Left kidney (tissue), 8 donors: ENCODE data around the gene HINFP. TPM values are rescaled to one million over a fixed set of nuclear protein-coding genes. Genes with fewer than 3 reads are reported as not detected.

Experiments used
- DNase-seq: peaks from one replicate; pipeline ENCODE4 v3.0.0-alpha.2; 2013
- long read RNA-seq, 8 donors: transcript quantifications; one replicate each; lab custom pipeline, GENCODE V29; 2026
- polyA plus RNA-seq: library from polyadenylated mRNA; unstranded; fragments of 120-200 nt; gene quantifications from one replicate; pipeline ENCODE4 v1.2.1, GENCODE V29; 2013; ENCODE audit not compliant: insufficient read length

HINFP gene, protein sequence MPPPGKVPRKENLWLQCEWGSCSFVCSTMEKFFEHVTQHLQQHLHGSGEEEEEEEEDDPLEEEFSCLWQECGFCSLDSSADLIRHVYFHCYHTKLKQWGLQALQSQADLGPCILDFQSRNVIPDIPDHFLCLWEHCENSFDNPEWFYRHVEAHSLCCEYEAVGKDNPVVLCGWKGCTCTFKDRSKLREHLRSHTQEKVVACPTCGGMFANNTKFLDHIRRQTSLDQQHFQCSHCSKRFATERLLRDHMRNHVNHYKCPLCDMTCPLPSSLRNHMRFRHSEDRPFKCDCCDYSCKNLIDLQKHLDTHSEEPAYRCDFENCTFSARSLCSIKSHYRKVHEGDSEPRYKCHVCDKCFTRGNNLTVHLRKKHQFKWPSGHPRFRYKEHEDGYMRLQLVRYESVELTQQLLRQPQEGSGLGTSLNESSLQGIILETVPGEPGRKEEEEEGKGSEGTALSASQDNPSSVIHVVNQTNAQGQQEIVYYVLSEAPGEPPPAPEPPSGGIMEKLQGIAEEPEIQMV
- polyA plus RNA-seq: 43.3 TPM
- long read RNA-seq, donor 1, partial matches to known transcripts: 0 of 3 reads
- long read RNA-seq, donor 1, other reads (novel, unspliced or antisense): 0 of 3 reads
- long read RNA-seq, donor 2, partial matches to known transcripts: 0 of 5 reads
- long read RNA-seq, donor 2, other reads (novel, unspliced or antisense): 0 of 5 reads
- long read RNA-seq, donor 3, partial matches to known transcripts: 0 of 4 reads
- long read RNA-seq, donor 3, other reads (novel, unspliced or antisense): 0 of 4 reads
- long read RNA-seq, donor 4, partial matches to known transcripts: 0 of 1 reads
- long read RNA-seq, donor 4, other reads (novel, unspliced or antisense): 0 of 1 reads
- long read RNA-seq, donor 5, partial matches to known transcripts: 14 of 15 reads
- long read RNA-seq, donor 5, other reads (novel, unspliced or antisense): 0 of 15 reads
- long read RNA-seq, donor 6, partial matches to known transcripts: 0 of 3 reads
- long read RNA-seq, donor 6, other reads (novel, unspliced or antisense): 0 of 3 reads
- long read RNA-seq, donor 7, transcript HINFP-201 (10 exons, 3,163 nt): major isoform, 6 of 7 reads
- long read RNA-seq, donor 7, partial matches to known transcripts: 0 of 7 reads
- long read RNA-seq, donor 7, other reads (novel, unspliced or antisense): 0 of 7 reads
- long read RNA-seq, donor 8, partial matches to known transcripts: 0 of 3 reads
- long read RNA-seq, donor 8, other reads (novel, unspliced or antisense): 0 of 3 reads

DNA sequence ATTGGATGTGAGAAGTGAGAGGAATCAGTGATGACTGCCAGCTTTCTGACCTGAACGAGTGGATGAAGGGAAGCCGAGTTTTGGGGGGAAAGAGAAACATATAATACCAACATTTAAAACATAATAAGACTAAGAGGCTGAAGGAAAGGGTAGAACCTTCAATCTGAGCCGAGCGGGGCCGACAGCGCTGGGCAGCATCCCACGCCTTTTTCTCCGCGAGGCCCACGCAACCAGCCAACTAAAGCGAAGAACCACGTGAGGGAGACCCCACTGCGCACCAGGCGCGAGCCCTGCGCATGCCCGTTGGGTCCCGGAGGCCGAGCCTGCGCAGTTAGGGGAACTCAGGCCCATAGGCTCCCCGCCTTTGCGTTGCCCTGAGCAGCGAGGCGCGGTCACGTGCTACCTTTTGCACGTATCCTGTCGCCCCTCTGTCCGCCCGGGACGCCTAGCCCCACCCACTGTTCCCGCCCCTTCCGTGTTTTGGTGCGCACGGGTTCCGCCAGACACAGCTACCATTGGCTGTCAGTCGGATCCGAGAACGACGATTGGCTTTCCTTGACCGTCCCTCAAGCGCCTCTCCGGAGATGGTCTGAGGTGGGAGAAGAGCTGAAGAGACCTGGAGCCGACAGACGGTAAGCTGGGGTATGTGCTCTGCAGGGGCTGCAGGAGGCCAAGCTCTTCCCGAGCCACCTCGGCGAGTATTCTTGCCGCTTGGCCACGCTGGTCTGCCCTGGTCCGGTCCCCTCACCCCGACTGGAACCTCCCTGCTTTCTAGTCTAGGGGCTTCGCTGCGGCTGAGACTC is at the start of gene HINFP:
HINFP (plus strand) TSS at position 573 of the 803 bp plus-strand sequence. CDS start 5,365 bp downstream, outside the sequence.
- DNase-seq: peak; percentile 98

DNA sequence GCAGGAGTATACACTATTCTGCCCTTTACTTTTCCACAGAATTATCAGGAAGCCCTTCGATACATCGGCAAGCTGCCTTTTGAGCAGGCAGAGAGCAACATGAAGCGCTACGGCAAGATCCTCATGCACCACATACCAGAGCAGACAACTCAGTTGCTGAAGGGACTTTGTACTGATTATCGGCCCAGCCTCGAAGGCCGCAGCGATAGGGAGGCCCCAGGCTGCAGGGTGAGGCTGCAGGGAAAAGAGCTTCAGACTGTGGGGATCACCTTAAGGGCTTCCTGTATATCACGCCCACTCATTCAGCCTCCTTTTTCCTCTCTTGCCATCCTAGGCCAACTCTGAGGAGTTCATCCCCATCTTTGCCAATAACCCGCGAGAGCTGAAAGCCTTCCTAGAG is 43.5 kb upstream of the HINFP start:
- DNase-seq: no peak

DNA sequence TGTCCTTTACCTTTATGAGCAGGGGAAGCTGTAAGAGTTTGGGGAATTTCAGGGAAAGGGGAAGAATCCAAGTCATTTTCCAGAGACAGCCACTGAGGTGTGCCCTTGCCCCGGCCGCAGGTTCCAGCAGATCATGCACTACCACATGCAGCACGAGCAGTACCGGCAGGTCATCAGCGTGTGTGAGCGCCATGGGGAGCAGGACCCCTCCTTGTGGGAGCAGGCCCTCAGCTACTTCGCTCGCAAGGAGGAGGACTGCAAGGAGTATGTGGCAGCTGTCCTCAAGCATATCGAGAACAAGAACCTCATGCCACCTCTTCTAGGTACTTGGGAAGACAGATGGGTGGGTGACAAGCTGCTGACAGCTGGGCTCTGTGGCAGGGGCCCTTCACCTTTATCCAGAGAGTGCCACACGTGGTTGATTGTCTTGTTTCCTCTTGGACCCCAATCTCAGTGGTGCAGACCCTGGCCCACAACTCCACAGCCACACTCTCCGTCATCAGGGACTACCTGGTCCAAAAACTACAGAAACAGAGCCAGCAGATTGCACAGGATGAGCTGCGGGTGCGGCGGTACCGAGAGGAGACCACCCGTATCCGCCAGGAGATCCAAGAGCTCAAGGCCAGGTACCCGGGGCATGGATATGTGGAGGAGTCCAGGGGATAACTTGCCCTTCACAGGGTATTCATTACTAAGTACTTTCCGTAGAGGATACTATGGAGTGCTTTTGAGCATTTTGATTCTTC is 42.5 kb upstream of the HINFP start:
- no peak for DNase-seq

- no peak for DNase-seq
Observed at GRCh38 chr11:119081682-119082260, 39.6 kb upstream of the HINFP start.

DNA sequence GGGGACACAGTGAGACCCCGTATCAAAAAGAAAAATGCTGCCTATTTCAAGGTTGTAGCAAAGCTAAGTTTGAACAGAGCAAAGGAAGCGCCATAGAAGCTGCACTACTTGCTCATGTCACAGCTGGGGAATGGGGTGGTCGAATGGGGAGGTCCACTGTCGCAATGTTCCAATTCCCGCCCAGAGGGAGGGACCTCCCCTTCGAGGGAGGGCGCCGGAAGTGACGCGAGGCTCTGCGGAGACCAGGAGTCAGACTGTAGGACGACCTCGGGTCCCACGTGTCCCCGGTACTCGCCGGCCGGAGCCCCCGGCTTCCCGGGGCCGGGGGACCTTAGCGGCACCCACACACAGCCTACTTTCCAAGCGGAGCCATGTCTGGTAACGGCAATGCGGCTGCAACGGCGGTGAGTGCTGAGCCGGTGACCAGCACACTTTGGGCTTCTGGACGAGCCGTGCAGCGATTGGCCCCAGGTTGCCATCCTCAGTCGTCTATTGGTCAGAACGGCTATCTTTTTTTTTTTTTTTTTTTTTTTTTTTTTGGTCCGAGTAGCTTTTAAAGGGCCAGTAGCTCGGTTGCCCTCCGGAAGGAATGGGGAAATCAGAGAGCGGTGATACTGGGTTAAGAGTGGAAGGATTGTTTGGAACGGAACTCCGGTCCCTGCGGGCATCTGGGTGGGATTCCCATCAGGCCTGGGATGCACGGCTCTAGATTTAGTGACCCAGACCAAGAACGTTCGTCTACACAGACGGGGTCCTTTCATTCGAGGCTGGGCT is 36.5 kb upstream of the HINFP start, which contains the start of gene HMBS:
HMBS (plus strand) TSS at position 219 of the 774 bp plus-strand sequence; CDS start at position 372, 153 bp downstream.
- peak; percentile 96 for DNase-seq

DNA sequence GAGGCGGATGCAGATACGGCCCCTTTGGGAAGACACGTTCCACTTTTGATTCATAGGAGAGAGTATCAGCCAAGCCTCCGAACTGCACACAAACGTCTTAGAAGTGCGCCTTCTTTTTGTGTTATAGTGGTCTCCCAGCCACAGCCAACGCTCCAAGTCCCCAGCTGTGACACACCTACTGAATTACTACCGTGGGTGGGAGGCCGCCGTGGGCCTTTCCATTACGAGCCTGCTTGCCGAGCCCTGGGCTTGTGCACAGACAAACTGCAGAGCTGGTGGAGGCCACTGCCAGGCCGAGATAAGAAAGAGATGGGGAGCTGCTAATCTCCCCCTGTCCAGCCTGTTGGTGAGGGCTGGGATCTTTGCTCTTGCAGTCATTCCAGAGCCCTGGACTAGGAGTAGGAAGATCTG is 35.9 kb upstream of the HINFP start:
- no peak for DNase-seq

DNA sequence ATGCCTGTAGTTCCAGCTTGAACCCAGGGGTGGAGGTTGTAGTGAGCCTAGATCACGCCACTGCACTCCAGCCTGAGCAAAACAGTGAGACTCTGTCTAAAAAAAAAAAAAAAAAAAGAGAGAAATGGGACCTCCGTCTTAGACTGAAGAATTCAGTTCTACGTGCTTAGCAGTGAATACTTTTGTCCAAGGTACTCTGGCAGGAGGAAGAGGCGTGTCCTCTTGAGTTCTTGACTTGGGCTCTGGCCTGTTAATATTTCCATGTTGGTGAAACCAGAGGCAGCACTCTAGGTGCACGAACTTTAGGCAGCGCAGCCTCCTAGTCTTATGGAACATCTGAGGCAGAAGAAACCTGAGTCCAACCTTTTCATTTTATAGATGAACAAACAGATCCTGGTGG is 34.3 kb upstream of the HINFP start:
- no peak for DNase-seq

DNA sequence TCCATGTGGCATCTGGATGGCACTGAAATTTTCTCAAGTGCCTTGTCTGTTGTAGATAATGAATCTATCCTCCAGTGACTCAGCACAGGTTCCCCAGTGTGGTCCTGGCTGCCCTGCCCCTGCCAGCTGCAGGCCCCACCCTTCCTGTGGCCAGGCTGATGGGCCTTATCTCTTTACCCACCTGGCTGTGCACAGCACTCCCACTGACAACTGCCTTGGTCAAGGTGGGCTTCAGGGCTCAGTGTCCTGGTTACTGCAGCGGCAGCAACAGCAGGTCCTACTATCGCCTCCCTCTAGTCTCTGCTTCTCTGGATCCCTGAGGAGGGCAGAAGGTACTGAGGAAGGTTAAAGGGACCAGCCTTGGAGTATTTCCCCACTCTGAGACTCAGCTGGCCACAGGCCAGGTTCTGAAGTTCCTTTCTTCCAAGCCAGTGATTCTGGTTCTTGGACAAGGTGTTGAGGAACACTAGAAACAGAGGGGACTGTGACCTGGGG is 33.6 kb upstream of the HINFP start:
- DNase-seq: no peak

GRCh38 chr11:119088406-119088805 is 33.0 kb upstream of the HINFP start:
- DNase-seq: no peak

GRCh38 chr11:119089319-119089718 is 32.1 kb upstream of the HINFP start:
- no peak for DNase-seq

DNA sequence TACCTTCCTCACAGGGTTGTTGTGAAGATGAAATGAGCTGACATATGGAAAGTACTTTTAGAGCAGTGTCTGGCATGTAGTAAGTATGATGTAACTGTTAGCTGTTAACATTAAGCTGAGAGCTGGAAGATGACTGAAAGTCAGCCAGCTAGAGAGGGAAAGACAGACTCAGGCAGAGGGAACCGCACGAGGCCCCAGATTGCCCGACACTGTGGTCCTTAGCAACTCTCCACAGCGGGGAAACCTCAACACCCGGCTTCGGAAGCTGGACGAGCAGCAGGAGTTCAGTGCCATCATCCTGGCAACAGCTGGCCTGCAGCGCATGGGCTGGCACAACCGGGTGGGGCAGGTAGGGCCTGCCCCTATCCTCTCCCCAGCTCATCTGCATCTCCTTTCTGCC is 30.2 kb upstream of the HINFP start:
- no peak for DNase-seq

DNA sequence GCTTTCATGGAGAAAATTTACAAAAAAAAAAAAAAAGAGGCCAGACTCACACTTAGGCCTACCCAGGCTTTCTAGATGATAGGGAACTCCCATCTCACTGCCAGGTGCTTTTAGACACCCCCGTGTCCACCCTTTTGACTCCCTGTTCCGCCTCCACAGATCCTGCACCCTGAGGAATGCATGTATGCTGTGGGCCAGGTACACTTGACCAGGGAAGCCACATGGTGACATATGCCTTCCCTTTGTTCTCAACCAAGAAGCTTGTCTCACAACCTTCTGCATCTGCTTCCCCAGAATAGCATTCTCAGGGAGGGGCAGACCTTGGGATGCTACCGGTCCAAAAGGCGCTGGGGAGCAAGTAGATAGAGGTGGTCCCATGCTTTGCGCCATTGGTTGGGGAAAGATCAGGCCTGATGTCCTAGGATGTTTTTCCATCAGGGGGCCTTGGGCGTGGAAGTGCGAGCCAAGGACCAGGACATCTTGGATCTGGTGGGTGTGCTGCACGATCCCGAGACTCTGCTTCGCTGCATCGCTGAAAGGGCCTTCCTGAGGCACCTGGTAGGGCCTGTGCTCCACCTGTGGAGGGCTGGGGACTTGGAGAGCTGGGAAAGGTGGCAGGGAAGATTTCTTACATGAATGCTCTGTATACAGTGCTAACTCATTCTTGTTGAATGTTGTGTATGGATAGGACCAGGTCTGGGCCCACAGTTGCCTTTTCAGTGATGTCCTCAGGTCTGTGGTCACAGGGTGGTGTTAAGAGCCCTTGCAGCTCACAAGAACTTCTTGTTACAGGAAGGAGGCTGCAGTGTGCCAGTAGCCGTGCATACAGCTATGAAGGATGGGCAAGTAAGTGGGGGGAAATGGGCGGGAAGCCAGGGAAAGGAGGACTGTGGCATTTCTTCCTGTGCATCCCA is 29.2 kb upstream of the HINFP start:
- DNase-seq: no peak

- no peak for DNase-seq
Observed at GRCh38 chr11:119092880-119093842, 28.2 kb upstream of the HINFP start.

- no peak for DNase-seq
Observed at GRCh38 chr11:119093942-119094815, 27.2 kb upstream of the HINFP start.

DNA sequence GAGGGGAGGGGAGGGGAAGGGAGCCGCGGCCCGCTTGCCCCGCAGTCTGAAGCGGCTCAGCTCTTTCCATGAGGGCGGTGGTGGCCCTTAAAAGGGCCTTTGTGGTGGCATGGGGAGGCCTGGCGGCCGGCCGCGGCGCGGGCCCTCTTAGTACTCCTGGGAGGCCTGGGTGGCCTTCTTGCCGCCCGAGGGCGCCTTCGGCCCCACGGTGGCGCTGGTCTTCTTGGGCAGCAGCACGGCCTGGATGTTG is 26.6 kb upstream of the HINFP start:
- peak; percentile 62 for DNase-seq
